ENCODE data around the gene SOBP. TPM values are rescaled to one million over a fixed set of nuclear protein-coding genes. Genes with fewer than 3 reads are reported as not detected.

SOBP gene
- total RNA-seq, 1 experiment from 2014 or later, result 10.1 TPM

DNA sequence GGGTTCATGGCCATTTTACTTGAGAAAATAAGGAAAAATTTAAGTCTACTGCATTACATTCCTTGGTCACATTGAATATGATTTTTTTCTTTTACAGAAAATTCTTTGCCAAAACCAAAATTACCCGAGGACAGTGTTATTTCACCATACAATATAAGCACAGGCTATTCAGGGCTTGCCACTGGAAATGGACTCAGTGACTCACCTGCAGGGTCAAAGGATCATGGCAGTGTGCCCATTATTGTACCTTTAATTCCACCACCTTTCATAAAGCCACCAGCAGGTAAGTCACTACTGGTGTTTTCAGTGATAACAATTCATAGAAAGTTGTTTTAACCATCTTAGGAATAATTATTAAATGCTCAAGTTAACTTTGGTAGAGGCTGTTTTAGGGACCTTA lies 16.2 kb downstream of the SOBP start:
- no peak overlapping the region for H3K27ac Mint-ChIP-seq
- POLR2A ChIA-PET, result no interaction called here
- 0 out of 2 replicates have a peak, but pooled peaks cover 2% of the 10 kb centered on the region for H3K9me3 Mint-ChIP-seq
- H3K4me1 Mint-ChIP-seq, result peaks cover 45% of the 10 kb centered on the region
- CTCF ChIA-PET, result no interaction called here
- no peak for TF ChIP-seq ZNF263 (CRISPR knock-in tag; IDR thresholded peaks at IDR 0.05; ENCODE audit: low read depth)
- TF ChIP-seq, protein P1, sequence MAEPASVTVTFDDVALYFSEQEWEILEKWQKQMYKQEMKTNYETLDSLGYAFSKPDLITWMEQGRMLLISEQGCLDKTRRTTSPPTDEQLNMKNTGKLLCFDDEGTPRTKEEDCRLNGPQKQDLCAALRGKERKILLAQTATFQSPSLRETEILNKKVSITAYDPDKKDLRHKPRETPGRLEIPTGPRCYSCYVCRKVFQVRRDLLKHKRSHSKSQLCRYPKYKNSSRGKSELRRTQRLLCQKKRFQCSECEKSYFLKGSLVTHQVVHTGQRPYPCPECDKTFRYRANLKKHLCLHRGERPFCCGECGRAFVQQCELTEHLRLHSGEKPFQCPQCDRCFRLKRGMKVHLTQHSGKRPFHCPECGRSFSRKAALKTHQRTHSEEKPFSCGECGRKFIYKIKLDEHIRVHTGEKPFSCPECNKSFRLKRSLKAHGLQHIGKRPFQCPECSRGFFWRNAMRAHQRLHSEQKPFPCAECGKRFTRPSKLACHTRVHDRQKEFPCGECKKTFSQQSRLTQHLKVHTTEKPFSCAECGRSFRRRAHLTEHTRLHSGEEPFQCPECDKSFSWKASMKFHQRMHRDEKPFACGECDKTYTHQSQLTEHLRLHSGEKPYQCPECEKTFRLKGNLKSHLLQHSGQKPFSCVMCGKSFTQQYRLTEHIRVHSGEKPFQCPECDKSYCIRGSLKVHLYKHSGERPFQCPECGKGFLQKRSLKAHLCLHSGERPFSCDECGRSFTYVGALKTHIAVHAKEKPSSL (CRISPR knock-in tag; conservative IDR thresholded peaks at IDR 0.05), result no peak
- TF ChIP-seq, protein P2, sequence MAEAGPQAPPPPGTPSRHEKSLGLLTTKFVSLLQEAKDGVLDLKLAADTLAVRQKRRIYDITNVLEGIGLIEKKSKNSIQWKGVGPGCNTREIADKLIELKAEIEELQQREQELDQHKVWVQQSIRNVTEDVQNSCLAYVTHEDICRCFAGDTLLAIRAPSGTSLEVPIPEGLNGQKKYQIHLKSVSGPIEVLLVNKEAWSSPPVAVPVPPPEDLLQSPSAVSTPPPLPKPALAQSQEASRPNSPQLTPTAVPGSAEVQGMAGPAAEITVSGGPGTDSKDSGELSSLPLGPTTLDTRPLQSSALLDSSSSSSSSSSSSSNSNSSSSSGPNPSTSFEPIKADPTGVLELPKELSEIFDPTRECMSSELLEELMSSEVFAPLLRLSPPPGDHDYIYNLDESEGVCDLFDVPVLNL (CRISPR knock-in tag; IDR thresholded peaks at IDR 0.05; ENCODE audit: borderline replicate concordance, low read depth), result no peak
- TF ChIP-seq NR2C2 (CRISPR knock-in tag; IDR thresholded peaks at IDR 0.05), result no peak
- TF ChIP-seq ZNF671 (CRISPR knock-in tag; IDR thresholded peaks at IDR 0.05), result no peak
- TF ChIP-seq ELF4 (CRISPR knock-in tag; IDR thresholded peaks at IDR 0.05; ENCODE audit: low read depth), result no peak
- TF ChIP-seq, protein P3, sequence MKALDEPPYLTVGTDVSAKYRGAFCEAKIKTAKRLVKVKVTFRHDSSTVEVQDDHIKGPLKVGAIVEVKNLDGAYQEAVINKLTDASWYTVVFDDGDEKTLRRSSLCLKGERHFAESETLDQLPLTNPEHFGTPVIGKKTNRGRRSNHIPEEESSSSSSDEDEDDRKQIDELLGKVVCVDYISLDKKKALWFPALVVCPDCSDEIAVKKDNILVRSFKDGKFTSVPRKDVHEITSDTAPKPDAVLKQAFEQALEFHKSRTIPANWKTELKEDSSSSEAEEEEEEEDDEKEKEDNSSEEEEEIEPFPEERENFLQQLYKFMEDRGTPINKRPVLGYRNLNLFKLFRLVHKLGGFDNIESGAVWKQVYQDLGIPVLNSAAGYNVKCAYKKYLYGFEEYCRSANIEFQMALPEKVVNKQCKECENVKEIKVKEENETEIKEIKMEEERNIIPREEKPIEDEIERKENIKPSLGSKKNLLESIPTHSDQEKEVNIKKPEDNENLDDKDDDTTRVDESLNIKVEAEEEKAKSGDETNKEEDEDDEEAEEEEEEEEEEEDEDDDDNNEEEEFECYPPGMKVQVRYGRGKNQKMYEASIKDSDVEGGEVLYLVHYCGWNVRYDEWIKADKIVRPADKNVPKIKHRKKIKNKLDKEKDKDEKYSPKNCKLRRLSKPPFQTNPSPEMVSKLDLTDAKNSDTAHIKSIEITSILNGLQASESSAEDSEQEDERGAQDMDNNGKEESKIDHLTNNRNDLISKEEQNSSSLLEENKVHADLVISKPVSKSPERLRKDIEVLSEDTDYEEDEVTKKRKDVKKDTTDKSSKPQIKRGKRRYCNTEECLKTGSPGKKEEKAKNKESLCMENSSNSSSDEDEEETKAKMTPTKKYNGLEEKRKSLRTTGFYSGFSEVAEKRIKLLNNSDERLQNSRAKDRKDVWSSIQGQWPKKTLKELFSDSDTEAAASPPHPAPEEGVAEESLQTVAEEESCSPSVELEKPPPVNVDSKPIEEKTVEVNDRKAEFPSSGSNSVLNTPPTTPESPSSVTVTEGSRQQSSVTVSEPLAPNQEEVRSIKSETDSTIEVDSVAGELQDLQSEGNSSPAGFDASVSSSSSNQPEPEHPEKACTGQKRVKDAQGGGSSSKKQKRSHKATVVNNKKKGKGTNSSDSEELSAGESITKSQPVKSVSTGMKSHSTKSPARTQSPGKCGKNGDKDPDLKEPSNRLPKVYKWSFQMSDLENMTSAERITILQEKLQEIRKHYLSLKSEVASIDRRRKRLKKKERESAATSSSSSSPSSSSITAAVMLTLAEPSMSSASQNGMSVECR (CRISPR knock-in tag; IDR thresholded peaks at IDR 0.05; ENCODE audit: borderline replicate concordance), result no peak
- no peak for TF ChIP-seq RORB (CRISPR knock-in tag; IDR thresholded peaks at IDR 0.05)
- TF ChIP-seq, protein P4, sequence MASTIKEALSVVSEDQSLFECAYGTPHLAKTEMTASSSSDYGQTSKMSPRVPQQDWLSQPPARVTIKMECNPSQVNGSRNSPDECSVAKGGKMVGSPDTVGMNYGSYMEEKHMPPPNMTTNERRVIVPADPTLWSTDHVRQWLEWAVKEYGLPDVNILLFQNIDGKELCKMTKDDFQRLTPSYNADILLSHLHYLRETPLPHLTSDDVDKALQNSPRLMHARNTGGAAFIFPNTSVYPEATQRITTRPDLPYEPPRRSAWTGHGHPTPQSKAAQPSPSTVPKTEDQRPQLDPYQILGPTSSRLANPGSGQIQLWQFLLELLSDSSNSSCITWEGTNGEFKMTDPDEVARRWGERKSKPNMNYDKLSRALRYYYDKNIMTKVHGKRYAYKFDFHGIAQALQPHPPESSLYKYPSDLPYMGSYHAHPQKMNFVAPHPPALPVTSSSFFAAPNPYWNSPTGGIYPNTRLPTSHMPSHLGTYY (CRISPR knock-in tag; IDR thresholded peaks at IDR 0.05), result no peak
- TF ChIP-seq, protein P5, sequence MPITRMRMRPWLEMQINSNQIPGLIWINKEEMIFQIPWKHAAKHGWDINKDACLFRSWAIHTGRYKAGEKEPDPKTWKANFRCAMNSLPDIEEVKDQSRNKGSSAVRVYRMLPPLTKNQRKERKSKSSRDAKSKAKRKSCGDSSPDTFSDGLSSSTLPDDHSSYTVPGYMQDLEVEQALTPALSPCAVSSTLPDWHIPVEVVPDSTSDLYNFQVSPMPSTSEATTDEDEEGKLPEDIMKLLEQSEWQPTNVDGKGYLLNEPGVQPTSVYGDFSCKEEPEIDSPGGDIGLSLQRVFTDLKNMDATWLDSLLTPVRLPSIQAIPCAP (CRISPR knock-in tag; IDR thresholded peaks at IDR 0.05), result no peak
- no peak for TF ChIP-seq FOXP1 (CRISPR knock-in tag; IDR thresholded peaks at IDR 0.05; ENCODE audit: borderline replicate concordance)
- TF ChIP-seq MYBL2 (CRISPR knock-in tag; IDR thresholded peaks at IDR 0.05), result no peak
- no peak for TF ChIP-seq ZNF138 (CRISPR knock-in tag; conservative IDR thresholded peaks at IDR 0.05)
- TF ChIP-seq, protein P6, sequence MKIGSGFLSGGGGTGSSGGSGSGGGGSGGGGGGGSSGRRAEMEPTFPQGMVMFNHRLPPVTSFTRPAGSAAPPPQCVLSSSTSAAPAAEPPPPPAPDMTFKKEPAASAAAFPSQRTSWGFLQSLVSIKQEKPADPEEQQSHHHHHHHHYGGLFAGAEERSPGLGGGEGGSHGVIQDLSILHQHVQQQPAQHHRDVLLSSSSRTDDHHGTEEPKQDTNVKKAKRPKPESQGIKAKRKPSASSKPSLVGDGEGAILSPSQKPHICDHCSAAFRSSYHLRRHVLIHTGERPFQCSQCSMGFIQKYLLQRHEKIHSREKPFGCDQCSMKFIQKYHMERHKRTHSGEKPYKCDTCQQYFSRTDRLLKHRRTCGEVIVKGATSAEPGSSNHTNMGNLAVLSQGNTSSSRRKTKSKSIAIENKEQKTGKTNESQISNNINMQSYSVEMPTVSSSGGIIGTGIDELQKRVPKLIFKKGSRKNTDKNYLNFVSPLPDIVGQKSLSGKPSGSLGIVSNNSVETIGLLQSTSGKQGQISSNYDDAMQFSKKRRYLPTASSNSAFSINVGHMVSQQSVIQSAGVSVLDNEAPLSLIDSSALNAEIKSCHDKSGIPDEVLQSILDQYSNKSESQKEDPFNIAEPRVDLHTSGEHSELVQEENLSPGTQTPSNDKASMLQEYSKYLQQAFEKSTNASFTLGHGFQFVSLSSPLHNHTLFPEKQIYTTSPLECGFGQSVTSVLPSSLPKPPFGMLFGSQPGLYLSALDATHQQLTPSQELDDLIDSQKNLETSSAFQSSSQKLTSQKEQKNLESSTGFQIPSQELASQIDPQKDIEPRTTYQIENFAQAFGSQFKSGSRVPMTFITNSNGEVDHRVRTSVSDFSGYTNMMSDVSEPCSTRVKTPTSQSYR (CRISPR knock-in tag; IDR thresholded peaks at IDR 0.05), result no peak
- TF ChIP-seq, protein P7, sequence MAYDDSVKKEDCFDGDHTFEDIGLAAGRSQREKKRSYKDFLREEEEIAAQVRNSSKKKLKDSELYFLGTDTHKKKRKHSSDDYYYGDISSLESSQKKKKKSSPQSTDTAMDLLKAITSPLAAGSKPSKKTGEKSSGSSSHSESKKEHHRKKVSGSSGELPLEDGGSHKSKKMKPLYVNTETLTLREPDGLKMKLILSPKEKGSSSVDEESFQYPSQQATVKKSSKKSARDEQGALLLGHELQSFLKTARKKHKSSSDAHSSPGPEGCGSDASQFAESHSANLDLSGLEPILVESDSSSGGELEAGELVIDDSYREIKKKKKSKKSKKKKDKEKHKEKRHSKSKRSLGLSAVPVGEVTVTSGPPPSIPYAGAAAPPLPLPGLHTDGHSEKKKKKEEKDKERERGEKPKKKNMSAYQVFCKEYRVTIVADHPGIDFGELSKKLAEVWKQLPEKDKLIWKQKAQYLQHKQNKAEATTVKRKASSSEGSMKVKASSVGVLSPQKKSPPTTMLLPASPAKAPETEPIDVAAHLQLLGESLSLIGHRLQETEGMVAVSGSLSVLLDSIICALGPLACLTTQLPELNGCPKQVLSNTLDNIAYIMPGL (CRISPR knock-in tag; IDR thresholded peaks at IDR 0.05), result no peak
- TF ChIP-seq GRHL2 (CRISPR knock-in tag; IDR thresholded peaks at IDR 0.05; ENCODE audit: insufficient replicate concordance, severe bottlenecking), result no peak
- TF ChIP-seq, protein P8, sequence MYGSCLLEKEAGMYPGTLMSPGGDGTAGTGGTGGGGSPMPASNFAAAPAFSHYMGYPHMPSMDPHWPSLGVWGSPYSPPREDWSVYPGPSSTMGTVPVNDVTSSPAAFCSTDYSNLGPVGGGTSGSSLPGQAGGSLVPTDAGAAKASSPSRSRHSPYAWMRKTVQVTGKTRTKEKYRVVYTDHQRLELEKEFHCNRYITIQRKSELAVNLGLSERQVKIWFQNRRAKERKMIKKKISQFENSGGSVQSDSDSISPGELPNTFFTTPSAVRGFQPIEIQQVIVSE (CRISPR knock-in tag; IDR thresholded peaks at IDR 0.05; ENCODE audit: borderline replicate concordance), result no peak
- no peak for TF ChIP-seq SP1 (CRISPR knock-in tag; conservative IDR thresholded peaks at IDR 0.05)
- TF ChIP-seq TEAD1 (CRISPR knock-in tag; IDR thresholded peaks at IDR 0.05), result no peak
- no peak for DNase-seq (ENCODE audit: low spot score)
- H3K36me3 Mint-ChIP-seq, result no peaks in the 10 kb centered on the region
- H3K4me3 Mint-ChIP-seq, result no peak overlapping the region
- no peak for ATAC-seq
- no peaks in the 10 kb centered on the region for H3K27me3 Mint-ChIP-seq (ENCODE audit: low read depth)

All from WTC11 (cell line).